ENCODE results near the gene SULT1C4. TPM values are rescaled to one million over a fixed set of nuclear protein-coding genes. Genes with fewer than 3 reads are reported as not detected.

The SULT1C4 gene
- polyA plus RNA-seq, 1 of the 3 experiments (the other 2 are of a cell fraction), result 0.18 TPM

- ChIA-PET POLR2A (no interaction called here), CTCF (interaction anchor here (1.7 kb wide), 1 partner anchor 247 kb away, joined by 4 read pairs; no protein-coding TSS in a partner anchor)
- H3K4me2 ChIP-seq, result no peak overlapping the region
- H3K9me3 ChIP-seq, result no peaks in the 10 kb centered on the region; the same call in 1 of the 2 replicates
- H3F3A ChIP-seq (replicated peaks; ENCODE audit: insufficient read depth), result no peaks in the 10 kb centered on the region
- no peak overlapping the region for H3K27ac ChIP-seq (ENCODE audit: low read depth in 2 of 2, low read length in 1 of 2)
- H3K4me3 ChIP-seq (ENCODE audit: low read depth in 2 of 2, low read length in 1 of 2), result no peak overlapping the region
- no peaks in the 10 kb centered on the region for H3K9me2 ChIP-seq
- no peaks in the 10 kb centered on the region for H3K4me1 ChIP-seq (ENCODE audit: control insufficient read depth in 1 of 2, insufficient read depth in 2 of 2, low read depth in 1 of 2, low read length in 1 of 2)
- no peak overlapping the region for H2AFZ ChIP-seq (ENCODE audit: low read depth)
- no peaks in the 10 kb centered on the region for H4K20me1 ChIP-seq (ENCODE audit: insufficient read depth)
- no peak for TF ChIP-seq TEAD4 (IDR thresholded peaks at IDR 0.05; ENCODE audit: borderline replicate concordance, insufficient read depth)
- no peak for TF ChIP-seq GABPA (IDR thresholded peaks at IDR 0.05; ENCODE audit: low read depth)
- no peak for TF ChIP-seq RAD21 (IDR thresholded peaks at IDR 0.05; ENCODE audit: low read length)
- no peak for TF ChIP-seq SIN3A (IDR thresholded peaks at IDR 0.05; ENCODE audit: borderline replicate concordance, low read depth, low read length)
- TF ChIP-seq SMC3 (IDR thresholded peaks at IDR 0.05; ENCODE audit: low read depth, low read length), result no peak
- TF ChIP-seq EZH2phosphoT487 (IDR thresholded peaks at IDR 0.05; ENCODE audit: borderline replicate concordance, low read depth), result no peak
- no peak for TF ChIP-seq NRF1 (IDR thresholded peaks at IDR 0.05; ENCODE audit: low read depth, low read length)
- no peak for TF ChIP-seq FOXJ3 (CRISPR knock-in tag; IDR thresholded peaks at IDR 0.05)
- TF ChIP-seq JUND (IDR thresholded peaks at IDR 0.05), result no peak
- TF ChIP-seq IRF3 (IDR thresholded peaks at IDR 0.05; ENCODE audit: low read depth, low read length), result no peak
- no peak for TF ChIP-seq EP300 (IDR thresholded peaks at IDR 0.05; ENCODE audit: borderline replicate concordance in 1 of 2, low read depth in 1 of 2, low read length in 1 of 2)
- TF ChIP-seq FOXM1 (IDR thresholded peaks at IDR 0.05; ENCODE audit: low read depth), result no peak
- no peak for TF ChIP-seq REST (IDR thresholded peaks at IDR 0.05; ENCODE audit: low read depth, low read length)
- no peak for TF ChIP-seq USF2 (IDR thresholded peaks at IDR 0.05; ENCODE audit: borderline replicate concordance, low read depth, low read length)
- TF ChIP-seq CTCF (IDR thresholded peaks at IDR 0.05), result no peak
- no peak for TF ChIP-seq TCF12 (IDR thresholded peaks at IDR 0.05)
- no peak for TF ChIP-seq CHD2 (IDR thresholded peaks at IDR 0.05; ENCODE audit: low read length, partially characterized antibody)
- TF ChIP-seq MXI1 (IDR thresholded peaks at IDR 0.05; ENCODE audit: low read depth, low read length), result no peak
- no peak overlapping the region for H3K9ac ChIP-seq
- no peak for DNase-seq
- 39% methylated on average over 2 of the region's 2 CpGs for WGBS (ENCODE audit: low lambda C conversion rate)
- H3K27me3 ChIP-seq (ENCODE audit: insufficient read depth), result no peaks in the 10 kb centered on the region
- no peaks in the 10 kb centered on the region for H3K79me2 ChIP-seq (ENCODE audit: insufficient read depth)
- H3K36me3 ChIP-seq (replicated peaks in 1 of 2; ENCODE audit: control insufficient read depth in 1 of 2, insufficient read depth in 2 of 2, low read length in 1 of 2), result no peaks in the 10 kb centered on the region
Observed at GRCh38 chr2:108390340-108390739, 12.6 kb downstream of the SULT1C4 start.
